Stimulated activated CD4-positive, alpha-beta T cell treated with anti-CD3 and anti-CD28 coated beads, Interleukin-1b, Interleukin-23, amount 100 ng/mL, for 1 hour (primary cell): ENCODE measurements around the gene FANCD2.
"Not testable (repeated sequence)": the region's sequence is repeated elsewhere in the genome, so short reads cannot be mapped to it uniquely, and the experiment has no call there.

Experiments used
- DNase-seq, 2 donors: peaks; one replicate each; pipeline ENCODE4 v3.0.0-alpha.2; 2020; ENCODE audit warnings: low read depth in 2 of 2

Gene FANCD2

DNA sequence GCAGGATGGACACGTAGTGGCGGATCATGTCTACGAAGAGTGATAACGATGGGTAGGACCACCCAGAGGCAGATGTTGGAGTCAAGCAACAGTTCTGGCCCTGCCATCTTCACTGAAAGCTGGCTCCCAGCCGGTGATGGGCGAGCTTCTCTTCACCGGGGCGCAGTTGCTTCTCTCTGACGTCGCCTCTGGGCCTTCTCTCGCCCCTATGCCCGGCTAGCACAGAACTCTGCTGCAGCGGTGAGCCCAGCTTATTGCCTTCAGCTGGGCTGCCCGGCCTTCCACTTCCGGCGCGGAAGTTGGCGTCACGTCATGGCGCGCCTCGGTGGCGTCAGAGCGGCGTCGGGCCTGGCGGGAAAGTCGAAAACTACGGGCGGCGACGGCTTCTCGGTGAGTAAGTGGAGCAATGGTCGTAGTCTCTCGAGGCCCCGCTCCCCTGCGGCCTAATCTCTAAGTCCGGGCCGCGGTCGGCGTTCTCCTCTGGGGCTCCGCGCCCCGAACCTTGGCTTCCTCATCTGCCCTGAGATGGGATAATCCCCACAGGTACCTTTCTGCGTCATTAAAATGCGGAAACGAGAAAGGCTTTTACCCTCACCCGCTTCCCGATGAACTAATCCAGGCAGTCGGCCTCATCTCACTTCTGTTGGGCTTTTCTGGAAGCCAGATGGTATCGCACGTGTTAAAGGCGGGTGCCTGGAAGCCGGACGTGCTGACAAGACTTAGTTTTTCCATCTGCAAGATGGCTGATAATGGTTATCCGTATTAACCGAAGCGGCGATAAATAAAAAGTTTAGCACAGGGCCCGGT lies at the start of gene FANCD2:
FANCD2 (plus strand) TSS at position 354 of the 807 bp plus-strand sequence. CDS start 2,221 bp downstream, outside the sequence.
- DNase-seq: peak; percentile 72 to 84

DNA sequence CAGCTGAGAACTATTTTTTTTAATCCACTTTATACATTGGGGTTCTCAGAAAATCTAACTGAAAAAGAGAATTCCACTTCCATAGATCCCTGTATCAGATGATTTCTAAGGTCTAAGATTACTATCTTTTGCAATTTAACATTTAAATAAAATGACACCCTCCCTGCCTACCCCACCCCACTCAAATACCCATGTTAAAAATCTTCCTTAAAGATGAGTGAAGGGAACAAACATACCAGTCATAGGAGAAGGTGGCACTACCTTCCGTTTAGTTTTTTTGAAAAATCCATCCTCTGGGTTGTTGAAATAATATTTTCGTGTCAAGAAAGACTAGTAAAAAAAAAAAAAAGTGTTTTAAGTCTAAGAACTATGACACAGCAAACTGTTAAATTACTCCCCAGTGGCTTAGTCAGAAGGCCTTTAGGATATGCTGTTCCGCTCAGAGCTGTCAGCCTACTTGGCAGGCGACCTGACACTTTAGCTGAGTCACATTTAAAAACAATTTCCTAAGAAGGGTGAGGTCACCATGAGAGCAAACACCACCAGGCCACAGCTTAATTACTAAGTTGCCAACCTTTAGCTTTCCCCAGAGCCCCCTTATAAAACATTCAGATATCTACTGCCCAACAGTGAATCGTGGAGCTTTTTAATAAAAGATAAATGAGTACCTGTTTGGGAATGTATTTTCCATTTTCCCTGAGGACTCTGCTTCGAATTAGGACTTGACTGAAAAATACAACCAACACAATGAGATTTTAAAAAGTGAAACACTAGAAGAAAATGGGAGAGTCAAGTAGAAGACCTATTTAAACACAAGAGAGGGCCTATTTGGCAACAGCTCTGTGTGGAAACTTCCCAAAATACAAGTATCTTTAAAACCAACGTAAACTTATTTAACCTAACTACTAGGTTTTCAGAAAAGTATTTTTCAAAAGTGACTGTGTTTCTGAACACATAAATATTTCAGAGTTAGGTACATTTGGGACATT lies 49.2 kb upstream of the FANCD2 start:
- DNase-seq: no peak

DNA sequence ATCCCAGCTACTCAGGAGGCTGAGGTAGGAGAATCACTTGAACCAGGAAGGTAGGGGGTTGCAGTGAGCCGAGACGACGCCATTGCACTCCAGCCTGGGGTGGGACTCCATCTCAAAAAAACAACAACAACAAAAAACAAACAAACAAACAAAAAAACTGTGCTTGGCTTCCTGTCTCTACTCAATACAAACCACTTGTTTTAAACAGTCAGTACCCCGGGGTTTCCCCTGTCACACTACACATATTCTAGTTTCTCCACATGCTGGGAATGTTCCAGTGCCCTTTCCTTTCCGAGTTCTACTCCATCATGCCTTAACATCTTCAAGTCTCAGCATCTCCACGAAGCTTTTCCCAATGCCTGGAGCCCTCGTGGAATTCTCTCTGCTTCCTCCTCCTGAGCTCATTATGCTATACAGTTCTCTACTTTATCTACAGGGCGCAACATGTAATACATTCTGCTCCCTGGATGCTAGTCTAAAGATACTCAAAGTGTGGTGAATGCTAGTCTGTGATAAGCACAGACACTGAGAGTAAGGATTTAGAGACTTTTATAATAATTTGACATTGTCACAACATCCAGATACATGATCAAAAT lies 47.4 kb upstream of the FANCD2 start:
- no peak for DNase-seq

DNA sequence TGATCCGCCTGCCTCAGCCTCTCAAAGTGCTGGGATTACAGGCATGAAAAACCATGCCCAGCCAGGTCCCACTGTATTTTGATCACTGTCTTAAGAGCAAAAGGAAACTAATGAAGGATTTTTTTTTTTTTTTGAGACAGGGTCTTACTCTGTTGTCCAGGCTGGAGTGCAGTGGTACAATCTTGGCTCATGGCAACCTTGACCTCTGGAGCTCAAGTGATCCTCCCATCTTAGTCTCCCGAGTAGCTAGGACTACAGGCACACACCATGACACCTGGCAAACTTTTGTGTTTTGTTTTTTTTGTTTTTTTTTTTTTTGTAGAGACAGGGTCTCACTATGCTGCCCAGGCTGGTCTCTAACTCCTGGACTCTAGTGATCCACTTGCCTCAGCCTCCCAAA lies 46.0 kb upstream of the FANCD2 start:
- no peak for DNase-seq

DNA sequence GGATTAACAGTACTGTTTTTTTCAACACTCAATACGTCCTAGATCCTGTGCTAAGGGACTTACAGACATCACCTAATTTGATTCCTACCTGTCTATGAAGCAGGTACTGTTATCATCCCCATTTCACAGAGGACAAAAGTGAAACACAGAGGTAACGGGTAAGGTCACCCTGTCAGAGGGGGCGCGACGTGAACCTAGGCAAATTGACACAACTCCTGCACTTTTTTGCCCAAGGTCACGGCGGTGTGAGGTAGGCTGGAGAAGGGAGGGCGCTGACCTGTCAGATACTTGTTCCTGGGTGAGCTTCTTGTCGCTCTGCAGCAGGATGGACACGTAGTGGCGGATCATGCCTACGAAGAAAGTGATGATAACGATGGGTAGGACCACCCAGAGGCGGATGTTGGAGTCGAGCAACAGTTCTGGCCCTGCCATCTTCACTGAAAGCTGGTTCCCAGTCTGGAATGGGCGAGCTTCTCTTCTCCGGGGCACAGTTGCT lies 40.0 kb upstream of the FANCD2 start:
- no peak for DNase-seq

DNA sequence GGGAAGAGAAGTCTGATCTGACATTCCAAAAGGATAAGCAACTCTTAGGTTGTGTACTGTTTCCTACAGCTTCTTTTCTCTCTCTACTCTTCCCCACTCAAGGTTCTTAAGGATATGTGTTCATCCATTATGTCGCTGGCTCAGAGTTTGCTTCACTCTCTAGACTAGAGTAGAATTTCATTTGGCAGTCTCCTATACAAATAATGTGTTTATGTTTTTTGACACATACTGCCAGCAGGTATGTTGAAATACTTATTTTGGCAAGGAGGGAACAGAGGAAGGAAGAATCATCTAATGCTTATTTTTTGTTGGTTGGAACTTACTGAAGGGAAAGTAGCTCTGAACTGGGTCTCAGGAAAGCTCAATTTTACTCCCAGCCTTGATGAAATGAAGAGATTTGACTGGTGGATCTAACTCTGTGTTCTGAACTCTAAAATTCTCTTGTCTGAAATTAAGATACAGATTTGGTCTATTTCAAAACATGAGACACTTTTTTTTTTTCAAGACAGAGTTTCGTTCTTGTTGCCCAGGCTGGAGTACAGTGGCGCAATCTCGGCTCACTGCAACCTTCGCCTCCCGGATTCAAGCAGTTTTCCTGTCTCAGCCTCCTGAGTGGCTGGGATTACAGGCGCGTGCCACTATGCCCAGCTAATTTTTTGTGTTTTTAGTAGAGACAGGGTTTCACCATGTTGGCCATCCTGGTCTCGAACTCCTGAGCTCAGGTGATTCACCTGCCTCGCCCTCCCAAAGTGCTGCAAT lies 32.0 kb upstream of the FANCD2 start:
- no peak for DNase-seq

GRCh38 chr3:10000686-10001085 lies 25.6 kb upstream of the FANCD2 start:
- DNase-seq: no peak

DNA sequence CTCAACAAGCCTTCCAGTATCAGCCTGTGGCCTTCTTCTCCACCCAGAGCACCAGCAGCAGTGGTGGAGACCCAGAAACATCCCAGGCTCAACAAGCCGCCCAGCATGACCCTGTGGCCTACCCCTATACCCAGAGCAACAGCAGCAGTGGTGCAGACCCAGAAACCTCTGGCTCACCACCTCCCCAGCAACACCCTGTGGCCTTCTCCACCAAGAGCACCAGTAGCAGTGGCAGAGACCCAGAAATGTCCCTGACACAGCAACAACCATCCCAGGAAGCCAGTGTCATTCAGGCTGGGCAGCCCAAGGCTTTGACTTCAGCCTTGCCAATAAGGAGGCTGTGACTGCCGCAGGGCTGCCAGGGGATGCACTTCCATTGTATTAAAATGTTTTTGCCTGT lies 23.3 kb upstream of the FANCD2 start:
- DNase-seq: no peak

- DNase-seq: no peak
Measured at GRCh38 chr3:10004506-10004905, 21.7 kb upstream of the FANCD2 start.

- no peak for DNase-seq
Measured at GRCh38 chr3:10004960-10005564, 21.2 kb upstream of the FANCD2 start.

- no peak for DNase-seq
Measured at GRCh38 chr3:10006048-10006761, 20.0 kb upstream of the FANCD2 start.

GRCh38 chr3:10006762-10007090 lies 19.5 kb upstream of the FANCD2 start:
- DNase-seq: no peak

DNA sequence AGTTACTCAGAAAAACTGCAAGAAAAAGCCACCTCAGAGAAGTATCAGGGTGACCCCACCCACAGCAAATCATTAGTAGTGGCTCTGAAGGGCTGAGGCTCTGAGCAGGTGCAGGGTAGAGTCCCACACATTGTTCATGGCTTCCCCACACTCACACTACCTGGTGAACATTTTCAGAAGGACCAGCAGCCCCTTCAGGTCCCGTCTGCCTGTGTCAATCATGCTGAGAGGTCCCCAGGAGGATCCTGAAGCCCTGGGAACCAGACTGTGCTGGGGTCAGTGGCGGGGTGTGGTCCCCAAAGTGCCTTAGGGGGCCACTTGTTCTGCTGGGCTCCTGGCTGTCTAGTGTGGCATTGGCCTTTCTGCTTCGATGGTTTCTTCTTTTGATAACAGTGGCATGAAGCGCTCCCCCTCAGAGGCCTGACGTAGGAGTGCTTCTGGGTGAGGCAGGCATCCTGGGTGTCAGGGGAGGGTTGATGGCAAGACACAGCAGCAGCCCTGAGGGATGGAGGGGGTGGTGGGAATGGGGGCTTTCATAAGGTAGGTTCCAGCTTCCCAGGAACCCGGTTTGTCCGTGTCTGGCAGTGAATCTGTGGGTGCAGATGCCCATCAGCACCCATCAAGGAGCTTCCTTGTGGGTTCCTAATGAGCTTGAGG lies 19.0 kb upstream of the FANCD2 start:
- DNase-seq: no peak

- not testable (repeated sequence) for DNase-seq
Measured at GRCh38 chr3:10008216-10008587, 18.0 kb upstream of the FANCD2 start.

DNA sequence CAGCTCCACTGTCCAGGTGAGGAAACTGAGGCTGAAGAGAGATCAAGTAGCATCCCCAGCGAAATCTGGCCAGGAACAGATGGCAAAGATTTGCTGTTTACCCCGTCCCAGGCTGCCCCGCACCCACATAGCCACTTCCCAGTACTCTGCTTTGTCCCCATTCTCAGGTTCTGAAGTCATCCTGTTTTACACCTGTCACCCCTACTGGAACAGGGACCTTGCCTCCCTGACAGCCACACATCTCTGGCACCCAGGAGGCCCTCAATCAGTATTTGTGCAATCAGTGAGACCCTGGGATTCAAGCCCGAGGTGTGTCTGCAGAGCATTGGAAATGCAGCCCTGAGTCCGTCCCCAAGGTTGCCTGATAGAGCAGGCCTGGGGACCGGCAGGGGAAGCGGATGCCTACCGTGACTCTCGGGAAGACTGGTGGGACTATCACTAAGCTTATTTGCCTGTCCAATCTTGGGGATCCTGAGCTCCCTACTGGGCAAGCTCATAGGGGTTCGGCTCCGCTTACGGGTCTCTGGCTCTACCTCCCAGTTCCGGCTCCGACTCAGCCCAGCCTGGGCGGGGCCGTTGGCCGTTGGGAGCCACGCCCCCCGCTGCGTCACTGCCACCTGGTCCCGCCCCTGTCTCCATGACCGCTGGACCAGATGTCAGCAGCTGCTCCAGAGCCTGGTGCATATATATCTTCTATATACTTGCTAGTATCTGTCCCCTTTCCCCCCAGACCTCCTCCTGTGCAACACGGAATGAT lies 17.5 kb upstream of the FANCD2 start:
- DNase-seq: peak; percentile 68 to 79

GRCh38 chr3:10010421-10010877 lies 15.8 kb upstream of the FANCD2 start:
- DNase-seq: no peak

DNA sequence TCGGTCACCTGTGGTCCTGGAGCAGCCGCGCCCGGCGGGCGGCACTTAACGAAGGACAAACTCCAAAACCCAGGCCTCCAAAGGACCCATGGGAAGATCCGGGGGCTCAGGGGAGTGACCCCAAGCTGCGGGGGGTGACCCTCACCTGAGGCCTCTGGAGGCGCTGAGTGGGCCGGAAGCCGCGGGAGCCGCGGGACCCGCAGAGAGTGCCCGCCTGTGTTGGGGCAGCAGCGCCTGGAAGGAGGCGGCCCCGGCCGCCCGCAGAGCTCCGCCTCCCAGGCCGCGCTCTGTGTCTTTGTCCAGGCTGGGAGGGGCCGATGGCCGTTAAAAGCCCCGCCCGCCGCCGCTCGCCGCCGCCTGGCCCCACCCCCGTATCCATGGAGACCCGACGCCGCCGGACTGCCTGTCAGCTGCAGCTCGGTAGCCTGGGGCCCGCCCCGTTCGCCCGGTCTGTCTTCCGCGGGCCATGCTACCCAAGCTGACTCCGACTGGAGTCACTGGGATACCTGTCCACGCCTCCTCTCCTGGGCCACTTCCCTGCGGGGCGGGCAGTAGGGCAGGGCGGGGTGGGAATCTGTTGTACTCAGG lies 15.3 kb upstream of the FANCD2 start:
- peak; percentile 41 to 55 for DNase-seq

DNA sequence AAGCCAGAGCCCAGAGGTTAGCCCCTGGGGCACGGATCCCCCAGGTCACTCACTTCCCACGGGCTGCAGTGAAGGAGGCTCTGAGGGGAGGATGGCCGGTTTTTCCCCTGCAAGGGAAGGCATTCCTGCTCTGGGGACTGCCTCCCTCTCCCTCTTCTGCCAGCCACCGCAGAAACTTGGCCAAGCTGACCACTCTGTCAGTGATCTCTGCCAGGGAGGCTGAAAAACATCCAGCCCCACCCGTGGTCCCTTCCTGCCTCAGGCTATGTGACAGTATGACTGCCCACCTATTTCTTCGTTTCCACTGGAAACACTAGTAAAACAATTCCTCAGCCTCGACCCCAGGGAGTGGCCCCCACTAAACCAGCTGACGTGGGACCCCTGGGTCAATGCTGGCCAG lies 14.6 kb upstream of the FANCD2 start:
- DNase-seq: no peak

DNA sequence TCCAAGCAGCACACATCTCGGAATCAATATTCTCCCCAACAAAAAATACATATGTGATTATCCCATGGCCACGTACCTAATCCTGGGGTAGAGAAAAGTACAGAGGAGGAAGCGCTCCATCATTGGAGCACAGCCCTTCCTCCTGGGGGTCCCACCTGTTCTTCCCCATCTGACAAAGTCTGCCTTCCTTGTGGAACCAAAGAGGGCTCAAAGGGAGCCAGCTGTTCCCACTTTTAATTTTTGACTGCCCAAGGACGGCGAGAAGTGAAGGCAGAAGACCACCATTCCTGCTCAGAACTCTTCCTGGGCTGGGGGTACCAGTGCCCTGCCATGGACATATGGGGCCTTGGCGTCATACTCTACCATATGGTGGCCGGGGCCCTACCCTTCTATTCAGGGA lies 14.1 kb upstream of the FANCD2 start:
- DNase-seq: no peak
